ENCODE measurements around the gene MFSD6L. TPM values are rescaled to one million over a fixed set of nuclear protein-coding genes. Genes with fewer than 3 reads are reported as not detected.

Gene MFSD6L, protein sequence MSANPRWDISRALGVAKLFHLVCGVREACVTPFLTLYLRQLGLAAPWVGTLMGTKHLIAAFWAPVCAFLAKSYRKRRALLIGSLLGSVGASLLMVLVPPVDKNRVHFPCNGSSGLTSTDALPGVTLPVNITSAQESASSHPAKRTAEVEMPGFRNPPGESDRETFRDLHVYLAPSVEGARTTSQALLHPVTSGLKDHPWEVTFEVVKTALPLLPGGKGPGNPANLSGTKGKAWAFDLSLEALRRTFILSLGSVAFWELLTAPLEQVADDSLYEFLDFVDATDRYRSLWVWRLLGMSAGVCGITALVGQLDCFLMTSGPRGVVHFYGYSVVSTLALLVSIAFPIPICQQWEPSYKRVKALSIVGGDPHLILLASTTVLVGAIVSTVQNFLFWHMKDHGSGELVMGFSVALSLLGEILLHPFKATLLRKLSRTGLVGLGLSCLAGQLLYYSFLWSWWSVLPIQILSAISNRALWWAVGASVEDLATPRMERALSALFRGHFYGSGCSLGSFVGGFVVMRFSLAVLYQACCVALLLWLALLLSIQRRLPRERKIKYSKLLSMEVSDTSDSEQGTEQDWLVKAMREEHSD
- total RNA-seq (under 1 TPM in 1 of 2 experiments, not detected in 1; 0.22 TPM), total RNA-seq (0 to 0.34 (median 0) reads per million in 172 experiments)
- polyA plus RNA-seq (2013, experiment 1 of 2) = 0.19 TPM
- 0.11 TPM for polyA plus RNA-seq (2013, experiment 2 of 2)

DNA sequence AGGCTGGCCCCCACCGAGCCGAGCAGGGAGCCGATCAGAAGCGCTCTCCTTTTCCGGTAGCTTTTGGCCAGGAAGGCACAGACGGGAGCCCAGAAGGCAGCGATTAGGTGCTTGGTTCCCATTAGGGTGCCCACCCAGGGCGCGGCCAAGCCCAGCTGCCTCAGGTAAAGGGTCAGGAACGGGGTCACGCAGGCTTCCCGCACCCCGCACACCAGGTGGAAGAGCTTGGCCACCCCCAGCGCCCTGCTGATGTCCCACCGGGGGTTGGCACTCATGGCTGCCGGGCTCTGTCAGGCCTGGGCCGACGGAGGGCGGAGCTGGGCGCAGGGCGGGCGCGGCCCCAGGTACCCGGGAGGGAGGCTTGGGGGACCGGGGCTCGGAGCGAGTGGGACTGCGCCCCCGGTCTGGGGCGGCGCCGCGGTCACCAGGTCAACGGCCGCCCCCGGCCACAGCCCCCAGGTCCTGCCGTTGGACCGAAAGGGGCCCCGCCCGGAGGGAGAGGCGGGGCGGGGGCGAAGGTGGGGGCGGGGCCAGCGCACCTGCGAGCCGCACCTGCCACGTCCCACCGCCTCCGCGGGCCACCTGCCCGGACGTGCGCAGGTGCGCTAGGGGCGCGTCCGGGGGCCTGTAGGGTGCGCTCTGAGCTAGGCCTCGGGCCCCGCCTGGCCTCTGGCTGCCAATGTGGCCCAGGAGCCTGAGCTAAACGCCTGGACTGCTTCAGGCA, at the start of gene MFSD6L:
MFSD6L (minus strand) TSS at position 520 of the 724 bp plus-strand sequence; CDS start at position 275, 245 bp downstream.
- ChIA-PET POLR2A (no interaction called here), CTCF (no interaction called here)
- Mint-ChIP-seq H3K27ac (no peak within 1 kb of the TSS), H3K36me3 (ENCODE audit: low read depth) (no peaks in the 10 kb centered on the region), H3K27me3 (peaks cover 5% of the 10 kb centered on the region), H3K9me3 (no peaks in the 10 kb centered on the region), H3K4me1 (ENCODE audit: low read depth) (no peaks in the 10 kb centered on the region), H3K4me3 (no peak within 1 kb of the TSS)
- ATAC-seq (ENCODE audit: poor library complexity) = no peak
- Histone ChIP-seq H3K27ac (ENCODE audit: low read depth in 1 of 2, low read length in 2 of 2) (no peak within 1 kb of the TSS), H3K36me3 (ENCODE audit: insufficient read depth, low read length) (no peaks in the 10 kb centered on the region), H3K27me3 (ENCODE audit: control insufficient read depth in 1 of 2, insufficient read depth in 2 of 2, low read length in 2 of 2) (no peaks in the 10 kb centered on the region), H3K4me3 (ENCODE audit: low read length) (no peak within 1 kb of the TSS), H3K9me3 (ENCODE audit: control insufficient read depth in 1 of 2, insufficient read depth in 1 of 2, low read length in 2 of 2) (no peaks in the 10 kb centered on the region), H3K4me1 (ENCODE audit: insufficient read depth, low read length) (no peaks in the 10 kb centered on the region)
- TF ChIP-seq, protein P1, sequence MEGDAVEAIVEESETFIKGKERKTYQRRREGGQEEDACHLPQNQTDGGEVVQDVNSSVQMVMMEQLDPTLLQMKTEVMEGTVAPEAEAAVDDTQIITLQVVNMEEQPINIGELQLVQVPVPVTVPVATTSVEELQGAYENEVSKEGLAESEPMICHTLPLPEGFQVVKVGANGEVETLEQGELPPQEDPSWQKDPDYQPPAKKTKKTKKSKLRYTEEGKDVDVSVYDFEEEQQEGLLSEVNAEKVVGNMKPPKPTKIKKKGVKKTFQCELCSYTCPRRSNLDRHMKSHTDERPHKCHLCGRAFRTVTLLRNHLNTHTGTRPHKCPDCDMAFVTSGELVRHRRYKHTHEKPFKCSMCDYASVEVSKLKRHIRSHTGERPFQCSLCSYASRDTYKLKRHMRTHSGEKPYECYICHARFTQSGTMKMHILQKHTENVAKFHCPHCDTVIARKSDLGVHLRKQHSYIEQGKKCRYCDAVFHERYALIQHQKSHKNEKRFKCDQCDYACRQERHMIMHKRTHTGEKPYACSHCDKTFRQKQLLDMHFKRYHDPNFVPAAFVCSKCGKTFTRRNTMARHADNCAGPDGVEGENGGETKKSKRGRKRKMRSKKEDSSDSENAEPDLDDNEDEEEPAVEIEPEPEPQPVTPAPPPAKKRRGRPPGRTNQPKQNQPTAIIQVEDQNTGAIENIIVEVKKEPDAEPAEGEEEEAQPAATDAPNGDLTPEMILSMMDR (IDR thresholded peaks at IDR 0.05) = no peak
- peak in 2 of 14 experiments; percentile 8 to 17 for DNase-seq
- intact Hi-C loops (cut with DNase I, micrococcal nuclease) = no loop called here

DNA sequence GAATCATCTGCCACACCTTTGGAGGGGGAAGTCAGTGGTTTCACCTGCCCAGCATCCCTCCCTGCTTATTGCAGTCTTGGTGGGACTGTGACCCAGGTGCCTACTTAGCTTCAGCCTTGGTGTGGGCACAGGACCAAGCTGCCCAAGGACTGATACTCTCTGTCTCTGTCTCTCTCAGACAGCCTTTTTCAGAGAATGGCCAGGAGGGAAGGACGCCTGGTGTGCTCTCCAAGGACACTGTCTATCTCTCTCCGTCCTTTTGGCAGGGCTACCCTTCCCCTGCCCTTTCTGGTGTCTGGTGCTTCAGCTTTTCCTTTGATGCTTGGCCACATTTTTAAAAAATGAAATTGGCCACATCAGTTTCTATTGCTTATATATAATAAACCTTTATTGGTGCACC, 48.7 kb upstream of the MFSD6L start:
- CTCF ChIA-PET = no interaction called here
- H3K27me3 Mint-ChIP-seq = no peaks in the 10 kb centered on the region
- TF ChIP-seq, protein P1 (IDR thresholded peaks at IDR 0.05) = no peak
- Histone ChIP-seq H3K27ac (ENCODE audit: low read depth in 1 of 2, low read length in 2 of 2) (no peak overlapping the region), H3K9me3 (ENCODE audit: control insufficient read depth in 1 of 2, insufficient read depth in 1 of 2, low read length in 2 of 2) (no peaks in the 10 kb centered on the region), H3K36me3 (ENCODE audit: insufficient read depth, low read length) (no peaks in the 10 kb centered on the region), H3K4me3 (ENCODE audit: low read length) (no peak overlapping the region), H3K27me3 (ENCODE audit: control insufficient read depth in 1 of 2, insufficient read depth in 2 of 2, low read length in 2 of 2) (no peaks in the 10 kb centered on the region), H3K4me1 (ENCODE audit: insufficient read depth, low read length) (no peaks in the 10 kb centered on the region)
- no peaks in the 10 kb centered on the region for H3K36me3 Mint-ChIP-seq (ENCODE audit: low read depth)
- no peak overlapping the region for H3K27ac Mint-ChIP-seq
- POLR2A ChIA-PET = no interaction called here
- no peak for DNase-seq
- H3K4me3 Mint-ChIP-seq = no peak overlapping the region
- no peaks in the 10 kb centered on the region for H3K4me1 Mint-ChIP-seq (ENCODE audit: low read depth)
- ATAC-seq (ENCODE audit: poor library complexity) = no peak
- no peaks in the 10 kb centered on the region for H3K9me3 Mint-ChIP-seq
- intact Hi-C loops (cut with DNase I, micrococcal nuclease) = no loop called here

DNA sequence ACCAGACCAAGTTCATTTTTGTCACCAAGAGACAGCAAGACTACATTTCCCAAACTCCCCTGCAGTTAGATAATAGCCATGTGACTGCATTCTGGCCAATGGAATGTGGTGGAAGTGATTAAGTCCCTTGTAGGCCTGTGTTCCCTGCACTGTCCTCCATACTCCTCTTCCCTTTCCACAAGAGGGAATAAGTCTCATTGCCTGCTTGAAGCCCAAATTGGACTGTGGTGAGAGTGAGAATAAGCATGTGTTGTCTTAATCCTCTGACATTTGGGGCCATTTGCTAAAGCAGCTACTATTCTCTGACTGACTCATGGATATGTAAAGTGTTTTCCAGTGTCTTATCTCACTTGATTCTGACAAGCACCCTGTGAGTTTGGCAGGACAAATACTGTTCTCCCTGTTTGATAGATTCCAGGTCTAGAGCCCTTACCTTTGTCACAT, 47.6 kb upstream of the MFSD6L start:
- no peaks in the 10 kb centered on the region for H3K9me3 ChIP-seq (ENCODE audit: control insufficient read depth in 1 of 2, insufficient read depth in 1 of 2, low read length in 2 of 2)
- no peak overlapping the region for H3K4me3 ChIP-seq (ENCODE audit: low read length)
- H3K36me3 ChIP-seq (ENCODE audit: insufficient read depth, low read length) = no peaks in the 10 kb centered on the region
- Mint-ChIP-seq H3K27me3 (no peaks in the 10 kb centered on the region), H3K27ac (no peak overlapping the region), H3K4me3 (no peak overlapping the region), H3K4me1 (ENCODE audit: low read depth) (no peaks in the 10 kb centered on the region), H3K9me3 (no peaks in the 10 kb centered on the region), H3K36me3 (ENCODE audit: low read depth) (no peaks in the 10 kb centered on the region)
- H3K27ac ChIP-seq (ENCODE audit: low read depth in 1 of 2, low read length in 2 of 2) = no peak overlapping the region
- ATAC-seq (ENCODE audit: poor library complexity) = no peak
- intact Hi-C loops (cut with DNase I, micrococcal nuclease) = no loop called here
- peak in 1 of 14 experiments; percentile 20 for DNase-seq
- TF ChIP-seq, protein P1 (IDR thresholded peaks at IDR 0.05) = no peak
- H3K27me3 ChIP-seq (ENCODE audit: control insufficient read depth in 1 of 2, insufficient read depth in 2 of 2, low read length in 2 of 2) = no peaks in the 10 kb centered on the region
- H3K4me1 ChIP-seq (ENCODE audit: insufficient read depth, low read length) = no peaks in the 10 kb centered on the region
- ChIA-PET POLR2A (no interaction called here), CTCF (no interaction called here)
